Spleen (tissue), 7 donors: ENCODE data around the gene TNFSF8.

ENCODE experiments used
- POLR2A ChIP-seq, 3 donors: fragments of 450-650 bp; IDR thresholded peaks; one replicate each; pipeline ENCODE4 v1.5.1; 2017; ENCODE audit warnings: antibody characterized with exemption in 3 of 3, mild to moderate bottlenecking in 1 of 3
- TF ChIP-seq, protein P1 (sequence below), 11 experiments: fragments of 200-600 bp in 7 of 11; fragments of 450-650 bp in 4 of 11; sonication (generic) in 4 of 11; IDR thresholded peaks in 8 of 11; conservative IDR thresholded peaks in 3 of 11; 1 replicate in 7 of 11; 2 replicates in 4 of 11; pipeline versions ENCODE4 v1.4.0 to v1.8.0; 2016 to 2021; ENCODE audit warnings: antibody characterized with exemption in 11 of 11, inconsistent platforms in 4 of 11, mild to moderate bottlenecking in 1 of 11
- donor health status: DM: no; HTN: no; CAD: no; lungs with moderate emphysema.
- donor health status: DM: no; HTN: no; CAD: no.
- donor health status: DM: no; HTN: no; CAD: no.

GRCh38 chr9:114860187-114860586, 70.2 kb downstream of the TNFSF8 start:
- TF ChIP-seq, protein P1, sequence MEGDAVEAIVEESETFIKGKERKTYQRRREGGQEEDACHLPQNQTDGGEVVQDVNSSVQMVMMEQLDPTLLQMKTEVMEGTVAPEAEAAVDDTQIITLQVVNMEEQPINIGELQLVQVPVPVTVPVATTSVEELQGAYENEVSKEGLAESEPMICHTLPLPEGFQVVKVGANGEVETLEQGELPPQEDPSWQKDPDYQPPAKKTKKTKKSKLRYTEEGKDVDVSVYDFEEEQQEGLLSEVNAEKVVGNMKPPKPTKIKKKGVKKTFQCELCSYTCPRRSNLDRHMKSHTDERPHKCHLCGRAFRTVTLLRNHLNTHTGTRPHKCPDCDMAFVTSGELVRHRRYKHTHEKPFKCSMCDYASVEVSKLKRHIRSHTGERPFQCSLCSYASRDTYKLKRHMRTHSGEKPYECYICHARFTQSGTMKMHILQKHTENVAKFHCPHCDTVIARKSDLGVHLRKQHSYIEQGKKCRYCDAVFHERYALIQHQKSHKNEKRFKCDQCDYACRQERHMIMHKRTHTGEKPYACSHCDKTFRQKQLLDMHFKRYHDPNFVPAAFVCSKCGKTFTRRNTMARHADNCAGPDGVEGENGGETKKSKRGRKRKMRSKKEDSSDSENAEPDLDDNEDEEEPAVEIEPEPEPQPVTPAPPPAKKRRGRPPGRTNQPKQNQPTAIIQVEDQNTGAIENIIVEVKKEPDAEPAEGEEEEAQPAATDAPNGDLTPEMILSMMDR (IDR thresholded peaks at IDR 0.05 in 8 of 11, conservative IDR thresholded peaks at IDR 0.05 in 3 of 11): no peak
- TF ChIP-seq POLR2A (IDR thresholded peaks at IDR 0.05): no peak
